Activated T-helper 2 cell treated with anti-CD3 and anti-CD28 coated beads, Interferon-gamma antibody, Interleukin-2, Interleukin-4, amounts not matched to agents 10 μg/mL and 5 μg/mL and 100 μg/mL, durations not matched to agents 14 hours and 24 hours and 36 hours (primary cell): ENCODE data around the gene EIF2B2. TPM values are rescaled to one million over a fixed set of nuclear protein-coding genes. Genes with fewer than 3 reads are reported as not detected.

Experiments used
- DNase-seq: peaks from one replicate; pipeline ENCODE4 v3.0.0; 2021; ENCODE audit warnings: low spot score
- H3K27ac Mint-ChIP-seq: one replicate; pipeline ENCODE4 v1.8.0; 2021; ENCODE audit warnings: mixed read lengths
- H3K27me3 Mint-ChIP-seq: one replicate; pipeline ENCODE4 v1.8.0; 2021; ENCODE audit warnings: low read depth, mixed read lengths
- H3K36me3 Mint-ChIP-seq: one replicate; pipeline ENCODE4 v1.8.0; 2021; ENCODE audit warnings: low read depth, mixed read lengths
- H3K4me1 Mint-ChIP-seq: one replicate; pipeline ENCODE4 v1.8.0; 2021; ENCODE audit warnings: low read depth, mixed read lengths
- H3K4me3 Mint-ChIP-seq: one replicate; pipeline ENCODE4 v1.8.0; 2021; ENCODE audit warnings: low read depth, mild to moderate bottlenecking, moderate library complexity, mixed read lengths
- H3K9me3 Mint-ChIP-seq: one replicate; pipeline ENCODE4 v1.8.0; 2021; ENCODE audit warnings: mixed read lengths
- intact Hi-C: fragments of 100-400 bp; cut with micrococcal nuclease; formaldehyde crosslinking; loops from one replicate; pipeline ENCODE4 v1.15.1; 2023
- total RNA-seq: library from RNA; stranded (reverse); gene quantifications from 2 replicates; pipeline ENCODE4 v1.2.3, GENCODE V29; 2022

Gene EIF2B2
- total RNA-seq, 1 donor from 2014 or later: 50.4 TPM

DNA sequence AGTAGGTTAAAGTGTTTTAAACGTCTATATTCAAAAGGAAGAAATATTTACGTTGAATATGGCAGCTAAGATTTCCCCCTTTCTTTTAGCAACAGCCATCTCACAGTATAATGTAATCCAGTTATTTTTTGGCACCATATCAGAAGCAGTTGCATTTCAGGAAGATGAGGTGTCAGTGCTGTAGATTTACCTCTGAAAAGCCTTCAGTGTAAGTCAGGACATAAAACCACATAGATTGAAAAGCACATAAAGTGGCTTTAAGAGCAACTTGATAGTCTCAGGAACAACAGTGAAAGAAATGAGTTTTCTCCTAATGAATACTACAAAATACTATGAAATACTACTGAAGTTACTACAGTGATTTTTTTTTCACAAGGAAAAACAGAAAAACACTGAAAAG lies 41.6 kb downstream of the EIF2B2 start:
- intact Hi-C loops: no loop called here
- Mint-ChIP-seq H3K27ac (peak overlapping the region; percentile 42), H3K4me1 (peaks cover 29% of the 10 kb centered on the region), H3K27me3 (no peaks in the 10 kb centered on the region), H3K36me3 (peaks cover 65% of the 10 kb centered on the region), H3K4me3 (no peak overlapping the region), H3K9me3 (no peaks in the 10 kb centered on the region)
- no peak for DNase-seq

DNA sequence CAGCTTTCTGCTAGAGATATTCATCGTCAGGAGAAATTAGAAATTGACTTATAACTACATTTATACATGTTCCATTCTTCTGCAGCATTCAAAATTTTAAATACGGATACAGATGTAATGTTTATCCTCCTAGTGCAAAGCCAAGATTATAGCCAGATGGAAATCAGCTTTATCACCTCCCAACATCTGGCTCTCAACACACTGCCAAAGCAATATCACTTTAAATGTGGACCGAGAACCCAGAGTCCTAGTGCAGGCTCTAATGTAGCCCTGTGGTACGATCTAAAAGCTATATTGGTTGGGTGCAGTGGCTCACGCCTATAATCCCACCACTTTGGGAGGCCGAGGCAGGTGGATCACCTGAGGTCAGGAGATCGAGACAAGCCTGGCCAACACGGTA lies 42.0 kb downstream of the EIF2B2 start:
- Mint-ChIP-seq H3K27ac (no peak overlapping the region), H3K4me1 (peaks cover 32% of the 10 kb centered on the region), H3K9me3 (no peaks in the 10 kb centered on the region), H3K4me3 (no peak overlapping the region), H3K36me3 (peaks cover 69% of the 10 kb centered on the region), H3K27me3 (no peaks in the 10 kb centered on the region)
- no peak for DNase-seq
- intact Hi-C loops: loop anchor here (5.0 kb wide), 1 partner anchor 32 kb away; no protein-coding TSS in a partner anchor

DNA sequence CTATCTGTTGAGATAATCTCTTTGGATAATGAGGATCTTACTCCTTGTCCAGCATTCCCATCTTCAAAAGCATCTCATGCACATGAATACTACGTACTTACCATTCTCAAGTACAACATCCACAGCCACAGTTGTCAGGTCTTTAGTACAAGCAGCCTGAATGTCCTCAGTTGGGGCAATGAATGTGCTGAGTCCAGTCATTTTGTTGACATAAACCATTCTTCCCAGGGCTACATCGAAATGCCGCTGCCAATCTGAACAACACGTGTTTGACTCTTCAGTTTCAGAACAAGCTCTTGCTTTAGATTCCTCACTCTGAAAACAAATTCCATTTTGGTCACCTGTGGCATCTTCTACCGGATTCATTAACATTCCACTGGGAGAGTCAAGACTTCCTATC lies 43.6 kb downstream of the EIF2B2 start:
- no peaks in the 10 kb centered on the region for H3K9me3 Mint-ChIP-seq
- peaks cover 70% of the 10 kb centered on the region for H3K36me3 Mint-ChIP-seq
- peaks cover 42% of the 10 kb centered on the region for H3K4me1 Mint-ChIP-seq
- no peak overlapping the region for H3K27ac Mint-ChIP-seq
- no peak overlapping the region for H3K4me3 Mint-ChIP-seq
- H3K27me3 Mint-ChIP-seq: no peaks in the 10 kb centered on the region
- intact Hi-C loops: loop anchor here (5.0 kb wide), 1 partner anchor 34 kb away; no protein-coding TSS in a partner anchor
- no peak for DNase-seq

DNA sequence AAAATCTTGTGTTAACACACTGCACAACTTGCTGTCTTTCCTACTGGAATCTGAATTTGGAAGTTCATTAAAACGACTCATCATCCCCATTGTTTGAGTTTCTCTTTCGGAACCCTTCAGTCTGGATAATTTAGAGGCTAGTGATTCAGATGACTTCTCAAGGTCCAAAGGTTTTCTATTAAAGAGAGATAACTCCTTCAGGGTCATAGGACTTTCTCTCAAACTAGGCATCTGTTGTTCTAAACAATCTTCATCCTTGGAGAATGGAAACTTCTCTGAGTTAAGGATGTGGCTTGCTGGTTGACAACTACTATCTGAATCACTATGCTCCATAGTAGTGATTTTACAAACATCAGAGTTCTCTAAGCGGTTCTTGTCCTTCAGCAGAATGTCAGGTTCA lies 44.2 kb downstream of the EIF2B2 start:
- DNase-seq: no peak
- Mint-ChIP-seq H3K36me3 (peaks cover 69% of the 10 kb centered on the region), H3K27me3 (no peaks in the 10 kb centered on the region), H3K4me3 (no peak overlapping the region), H3K9me3 (no peaks in the 10 kb centered on the region), H3K27ac (peak overlapping the region; percentile 66), H3K4me1 (peaks cover 46% of the 10 kb centered on the region)
- intact Hi-C loops: loop anchor here (5.0 kb wide), 1 partner anchor 35 kb away; no protein-coding TSS in a partner anchor

DNA sequence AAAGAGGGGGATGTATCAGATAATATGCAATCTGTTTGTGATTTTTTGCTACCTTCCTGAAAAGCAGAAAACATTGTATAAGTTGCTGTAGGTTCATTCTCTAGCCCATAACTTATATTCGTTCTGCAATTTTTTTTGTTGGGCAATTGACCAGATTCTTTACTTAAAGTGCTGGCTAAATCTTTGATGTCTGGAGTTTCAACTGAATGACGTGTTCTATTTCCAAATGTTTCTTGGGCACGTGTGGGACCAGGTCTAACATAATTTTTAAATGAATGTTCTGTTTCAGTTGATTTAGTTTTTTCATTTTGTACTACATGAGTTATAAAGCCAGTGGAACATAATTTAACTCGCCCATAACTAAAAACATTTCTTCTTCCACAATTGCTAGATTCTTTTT lies 44.8 kb downstream of the EIF2B2 start:
- H3K27ac Mint-ChIP-seq: no peak overlapping the region
- peaks cover 63% of the 10 kb centered on the region for H3K36me3 Mint-ChIP-seq
- no peak overlapping the region for H3K4me3 Mint-ChIP-seq
- intact Hi-C loops: loop anchor here (5.0 kb wide), 1 partner anchor 35 kb away; no protein-coding TSS in a partner anchor
- DNase-seq: no peak
- no peaks in the 10 kb centered on the region for H3K27me3 Mint-ChIP-seq
- H3K9me3 Mint-ChIP-seq: no peaks in the 10 kb centered on the region
- H3K4me1 Mint-ChIP-seq: peaks cover 50% of the 10 kb centered on the region

DNA sequence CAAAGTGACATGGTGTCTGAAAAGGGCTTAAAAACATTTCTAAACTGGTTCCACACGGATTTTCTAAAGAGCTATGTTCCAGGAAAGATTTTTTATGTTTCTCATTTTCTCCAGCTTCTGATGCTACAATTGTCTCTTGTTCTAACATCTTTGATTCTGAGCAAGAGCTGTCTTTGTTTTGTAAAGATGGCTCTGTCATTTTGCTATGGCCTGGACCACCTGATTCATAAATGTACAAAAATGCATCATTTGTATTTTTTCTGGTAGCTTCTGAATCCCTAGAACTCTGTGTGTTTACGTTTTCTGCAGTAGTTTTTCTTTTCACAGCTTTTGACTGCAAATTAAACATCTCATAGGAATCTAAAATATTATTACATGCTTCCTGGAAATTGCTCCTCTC lies 45.4 kb downstream of the EIF2B2 start:
- intact Hi-C loops: loop anchor here (5.0 kb wide), 1 partner anchor 36 kb away; no protein-coding TSS in a partner anchor
- H3K4me3 Mint-ChIP-seq: no peak overlapping the region
- no peak for DNase-seq
- no peak overlapping the region for H3K27ac Mint-ChIP-seq
- H3K27me3 Mint-ChIP-seq: no peaks in the 10 kb centered on the region
- H3K4me1 Mint-ChIP-seq: peaks cover 56% of the 10 kb centered on the region
- peaks cover 67% of the 10 kb centered on the region for H3K36me3 Mint-ChIP-seq
- H3K9me3 Mint-ChIP-seq: no peaks in the 10 kb centered on the region

DNA sequence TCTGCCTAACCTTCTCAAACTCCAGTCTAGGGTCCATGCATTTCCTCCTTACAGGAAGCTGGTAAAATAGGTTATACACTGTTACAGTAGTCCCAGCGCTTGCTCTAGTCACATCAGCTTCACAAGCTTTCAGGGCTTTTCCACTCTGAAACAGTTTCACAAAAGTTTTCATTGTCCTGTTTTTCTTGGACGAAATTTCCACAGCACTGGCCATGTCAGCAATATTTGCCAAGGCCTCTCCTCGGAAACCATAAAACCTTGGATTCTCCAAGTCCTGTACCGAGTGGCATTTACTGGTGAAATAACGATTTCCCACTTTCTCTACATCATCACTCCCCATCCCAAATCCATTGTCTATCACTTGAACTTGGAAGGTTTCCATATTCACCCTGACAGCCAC lies 46.4 kb downstream of the EIF2B2 start:
- Mint-ChIP-seq H3K27me3 (no peaks in the 10 kb centered on the region), H3K27ac (no peak overlapping the region), H3K36me3 (peaks cover 72% of the 10 kb centered on the region), H3K4me1 (peaks cover 66% of the 10 kb centered on the region), H3K4me3 (no peak overlapping the region), H3K9me3 (no peaks in the 10 kb centered on the region)
- no peak for DNase-seq
- intact Hi-C loops: loop anchor here (5.0 kb wide), 1 partner anchor 37 kb away; no protein-coding TSS in a partner anchor

DNA sequence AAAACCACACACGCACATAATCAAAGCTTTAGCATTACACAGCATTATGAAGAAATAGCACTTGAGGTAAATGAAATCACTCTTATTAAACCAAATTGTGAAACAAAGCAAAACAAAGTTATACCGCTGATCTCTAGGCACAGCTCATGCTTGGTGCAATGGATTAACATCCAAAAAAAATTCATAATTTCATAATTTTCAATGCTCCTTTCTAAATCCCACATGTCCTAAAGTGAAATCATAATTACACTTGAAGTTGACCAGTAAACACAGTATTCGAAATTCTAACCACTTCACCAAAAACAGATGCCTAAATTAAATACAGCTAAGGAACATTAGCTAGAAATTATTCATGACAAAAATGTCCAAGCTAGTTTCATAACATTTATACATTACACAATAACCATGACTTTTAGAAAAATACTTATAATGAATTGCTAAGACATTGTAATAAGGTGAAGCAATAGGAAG lies 47.0 kb downstream of the EIF2B2 start:
- intact Hi-C loops: loop anchor here (5.0 kb wide), 1 partner anchor 37 kb away; no protein-coding TSS in a partner anchor

DNA sequence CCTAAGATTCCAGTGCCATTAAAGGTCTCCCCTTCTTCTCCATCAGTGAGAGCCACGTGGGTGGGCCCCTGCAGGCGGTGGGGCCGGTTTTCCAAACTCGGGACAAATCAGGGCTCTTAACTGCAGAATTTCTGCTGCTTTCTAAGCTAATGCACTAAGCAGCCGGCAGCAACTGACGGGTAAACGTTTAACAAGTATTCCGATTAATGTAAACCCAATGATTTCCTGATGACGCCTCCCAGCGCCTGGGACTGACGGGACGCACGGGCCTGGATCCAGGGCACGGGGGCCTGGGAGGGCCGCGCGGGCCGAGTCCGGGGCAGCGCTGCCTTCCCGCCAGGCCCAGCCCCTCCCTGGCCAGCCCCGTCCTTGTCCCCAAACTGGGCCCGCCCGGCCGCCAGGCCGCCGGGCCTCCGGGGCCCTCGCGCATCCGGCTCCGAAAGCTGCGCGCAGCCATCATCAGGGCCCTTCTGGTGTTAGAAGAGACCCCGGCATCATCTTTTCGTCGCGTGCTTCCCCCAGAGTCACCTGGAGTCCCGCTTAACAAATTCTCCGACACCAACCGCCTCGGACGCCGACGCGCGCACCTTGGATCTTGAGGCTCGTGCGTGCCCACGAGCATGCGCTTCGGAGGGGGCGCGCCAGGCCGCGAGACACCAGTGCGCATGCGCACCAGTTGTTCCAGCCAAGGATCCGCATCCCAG lies 48.3 kb downstream of the EIF2B2 start, which contains the start of gene MLH3:
Gene MLH3, minus strand, starts transcription at position 616 of the 704 bp plus-strand sequence. CDS start 1,812 bp downstream, outside the sequence.
- peak; percentile 73 for DNase-seq
- Mint-ChIP-seq H3K36me3 (peaks cover 75% of the 10 kb centered on the region), H3K27me3 (no peaks in the 10 kb centered on the region), H3K27ac (peak within 1 kb of the TSS; percentile 93), H3K4me3 (peak within 1 kb of the TSS; percentile 88), H3K9me3 (no peaks in the 10 kb centered on the region), H3K4me1 (peaks cover 64% of the 10 kb centered on the region)
- intact Hi-C loops: loop anchor here (1.0 kb wide), 1 partner anchor 12 kb away; no protein-coding TSS in a partner anchor

More for the DNA sequence above, 47.0 kb downstream of the EIF2B2 start:
- Mint-ChIP-seq H3K4me3 (peak overlapping the region; percentile 88), H3K27ac (no peak overlapping the region), H3K27me3 (no peaks in the 10 kb centered on the region), H3K36me3 (peaks cover 71% of the 10 kb centered on the region), H3K4me1 (peaks cover 62% of the 10 kb centered on the region), H3K9me3 (no peaks in the 10 kb centered on the region)
- DNase-seq: no peak

DNA sequence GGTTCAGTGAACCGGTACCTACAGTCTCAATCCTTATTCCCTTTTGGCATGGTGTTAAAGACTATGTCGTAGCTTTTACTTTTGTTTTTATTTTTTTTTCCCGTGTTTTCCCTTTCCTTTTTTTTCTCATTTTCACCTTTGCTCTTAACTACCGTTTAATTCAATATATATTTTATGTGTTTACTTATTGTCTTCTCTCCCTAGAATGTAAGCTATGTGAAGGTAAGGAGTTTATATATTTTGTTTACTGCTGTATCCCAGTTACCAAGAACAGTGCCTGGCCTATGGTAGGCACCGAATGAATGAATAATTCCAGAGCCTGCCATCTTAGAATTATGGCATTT lies 48.8 kb downstream of the EIF2B2 start:
- Mint-ChIP-seq H3K4me3 (peak overlapping the region; percentile 88), H3K27ac (peak overlapping the region; percentile 93), H3K9me3 (no peaks in the 10 kb centered on the region), H3K27me3 (no peaks in the 10 kb centered on the region), H3K36me3 (peaks cover 74% of the 10 kb centered on the region), H3K4me1 (peaks cover 64% of the 10 kb centered on the region)
- intact Hi-C loops: loop anchor here (1.0 kb wide), 1 partner anchor 12 kb away; no protein-coding TSS in a partner anchor
- DNase-seq: no peak

DNA sequence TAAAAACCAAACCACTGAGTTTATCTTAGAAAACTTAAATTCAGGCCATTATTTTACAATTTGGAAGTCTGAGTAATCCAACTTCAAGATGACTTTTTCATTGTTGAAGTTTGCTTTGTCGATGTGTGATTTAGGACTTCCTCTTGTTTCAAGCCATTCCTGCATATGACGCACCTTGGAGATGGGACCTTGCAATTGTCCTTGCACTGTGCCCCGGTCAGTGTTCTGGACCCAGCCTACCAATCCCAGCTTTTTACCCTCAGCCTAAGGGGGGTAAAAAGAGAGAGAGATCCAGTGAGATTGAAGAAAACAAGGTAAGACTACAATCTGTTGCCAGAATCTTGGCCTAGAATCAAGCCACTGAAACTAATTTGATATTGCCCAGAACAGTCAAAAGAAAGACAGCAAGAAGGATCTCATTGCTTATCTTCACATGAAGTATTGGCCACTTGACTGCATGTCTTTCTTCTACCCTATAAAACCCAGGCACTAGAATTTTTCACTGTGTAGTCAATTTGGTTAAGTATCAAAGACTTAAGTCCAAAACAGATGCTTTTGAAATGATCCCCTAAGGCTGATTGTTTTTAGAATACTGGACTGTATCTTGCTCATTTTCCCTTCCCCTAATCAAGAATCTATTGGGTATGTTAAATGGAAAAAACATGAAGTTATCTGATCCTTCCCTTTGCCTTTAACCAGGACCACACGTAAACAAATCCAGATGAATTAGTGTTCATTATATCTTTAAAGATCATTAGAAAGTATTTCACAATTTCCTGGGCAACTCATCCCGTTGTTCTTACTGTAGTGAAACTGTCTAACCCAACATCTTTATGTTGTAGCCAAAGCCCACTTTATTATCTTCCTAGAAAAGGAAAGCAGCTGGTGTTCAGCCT lies 50.9 kb downstream of the EIF2B2 start:
- no peaks in the 10 kb centered on the region for H3K27me3 Mint-ChIP-seq
- peak overlapping the region; percentile 69 for H3K27ac Mint-ChIP-seq
- no peak overlapping the region for H3K4me3 Mint-ChIP-seq
- peaks cover 64% of the 10 kb centered on the region for H3K36me3 Mint-ChIP-seq
- DNase-seq: no peak
- intact Hi-C loops: no loop called here
- H3K9me3 Mint-ChIP-seq: no peaks in the 10 kb centered on the region
- peaks cover 46% of the 10 kb centered on the region for H3K4me1 Mint-ChIP-seq

DNA sequence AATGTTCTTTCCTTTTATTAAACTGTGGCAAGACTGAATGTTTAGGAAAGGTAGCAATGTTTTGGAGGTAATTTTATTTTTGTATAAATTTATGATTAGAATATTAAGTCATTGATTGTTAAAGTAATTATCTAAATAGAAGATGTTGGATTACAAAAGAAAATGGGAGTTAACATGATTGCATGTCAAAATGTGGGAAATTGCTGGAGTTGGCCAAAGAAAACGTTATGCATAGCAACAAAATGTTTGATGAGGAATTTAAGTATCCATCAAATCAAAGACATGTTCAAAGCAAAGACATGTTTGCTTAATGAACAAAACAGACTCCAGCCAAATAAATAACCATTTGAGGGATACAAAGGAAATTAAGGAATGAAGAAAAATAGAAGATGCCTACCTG lies 51.7 kb downstream of the EIF2B2 start:
- Mint-ChIP-seq H3K9me3 (no peaks in the 10 kb centered on the region), H3K4me1 (peaks cover 47% of the 10 kb centered on the region), H3K4me3 (no peak overlapping the region), H3K27me3 (no peaks in the 10 kb centered on the region), H3K36me3 (peaks cover 63% of the 10 kb centered on the region), H3K27ac (no peak overlapping the region)
- intact Hi-C loops: no loop called here
- no peak for DNase-seq
